HG03354 (cell line): ENCODE data around the gene C1orf210.

Experiments
- ATAC-seq: cut with Tn5 transposase; IDR thresholded peaks from one replicate; pipeline ENCODE4 v1.9.1; 2021; ENCODE audit warnings: mild to moderate bottlenecking; ENCODE audit not compliant: unreplicated experiment, poor library complexity, severe bottlenecking

Gene C1orf210

GRCh38 chr1:43312663-43313515, 27.5 kb upstream of the C1orf210 start:
- no peak for ATAC-seq

- ATAC-seq: no peak
Observed at GRCh38 chr1:43312212-43312623, 26.8 kb upstream of the C1orf210 start.

GRCh38 chr1:43311521-43311920, 26.1 kb upstream of the C1orf210 start:
- no peak for ATAC-seq

GRCh38 chr1:43309405-43310025, 24.1 kb upstream of the C1orf210 start:
- no peak for ATAC-seq

GRCh38 chr1:43308635-43309404, 23.4 kb upstream of the C1orf210 start:
- ATAC-seq: no peak

GRCh38 chr1:43307458-43308158, 22.2 kb upstream of the C1orf210 start:
- ATAC-seq: no peak

- ATAC-seq: no peak
Observed at GRCh38 chr1:43306688-43307457, 21.5 kb upstream of the C1orf210 start.

- ATAC-seq: no peak
Observed at GRCh38 chr1:43305926-43306687, 20.7 kb upstream of the C1orf210 start.

GRCh38 chr1:43305461-43305860, 20.1 kb upstream of the C1orf210 start:
- ATAC-seq: no peak

- no peak for ATAC-seq
Observed at GRCh38 chr1:43304771-43305300, 19.5 kb upstream of the C1orf210 start.

GRCh38 chr1:43304314-43304681, 18.9 kb upstream of the C1orf210 start:
- ATAC-seq: no peak

- no peak for ATAC-seq
Observed at GRCh38 chr1:43303471-43304313, 18.3 kb upstream of the C1orf210 start.

GRCh38 chr1:43302721-43303470, 17.5 kb upstream of the C1orf210 start:
- no peak for ATAC-seq

- ATAC-seq: no peak
Observed at GRCh38 chr1:43302201-43302600, 16.8 kb upstream of the C1orf210 start.

GRCh38 chr1:43300378-43301094, 15.2 kb upstream of the C1orf210 start, which contains the start of gene TIE1:
TSS of gene TIE1 (plus strand) at chr1:43300982. CDS start at chr1:43301072, 90 bp downstream.
- ATAC-seq: no peak

GRCh38 chr1:43299101-43299500, 13.7 kb upstream of the C1orf210 start:
- ATAC-seq: no peak
